GM13976 (cell line): Measurements from ENCODE around the gene CSMD2.

Experiments used
- DNase-seq: peaks from one replicate; pipeline ENCODE4 v3.0.0; 2012; ENCODE audit warnings: low spot score
- CTCF ChIP-seq: IDR thresholded peaks from 2 replicates; pipeline ENCODE4 v1.5.1; 2012; ENCODE audit warnings: borderline replicate concordance, mild to moderate bottlenecking; ENCODE audit not compliant: insufficient read depth; ENCODE audit errors: extremely low read depth, missing control alignments, control extremely low read depth
- in situ Hi-C: fragments of 300-500 bp; cut with MboI; formaldehyde crosslinking; loops from one replicate; pipeline ENCODE4 v1.12.0; 2022; ENCODE audit warnings: low sequenced_read_pairs, mixed read lengths, inconsistent platforms; ENCODE audit not compliant: unreplicated experiment

The CSMD2 gene

GRCh38 chr1:33634806-33635205, 530.2 kb downstream of the CSMD2 start:
- peak; percentile 69 for DNase-seq
- peak; percentile 66 for TF ChIP-seq CTCF
- in situ Hi-C loops: no loop called here

- DNase-seq: no peak
- in situ Hi-C loops: no loop called here
- no peak for TF ChIP-seq CTCF
Measured at GRCh38 chr1:33634143-33634542, 530.9 kb downstream of the CSMD2 start.

GRCh38 chr1:33633019-33633801, 531.8 kb downstream of the CSMD2 start:
- DNase-seq: peak; percentile 88
- in situ Hi-C loops: no loop called here
- peak; percentile 96 for TF ChIP-seq CTCF

- in situ Hi-C loops: no loop called here
- TF ChIP-seq CTCF: no peak
Measured at GRCh38 chr1:33630686-33631085, 534.3 kb downstream of the CSMD2 start.

GRCh38 chr1:33626801-33627200, 538.2 kb downstream of the CSMD2 start:
- in situ Hi-C loops: no loop called here
- no peak for DNase-seq
- TF ChIP-seq CTCF: no peak

More at GRCh38 chr1:33630686-33631085, 534.3 kb downstream of the CSMD2 start:
- no peak for DNase-seq

GRCh38 chr1:33624991-33625870, 539.8 kb downstream of the CSMD2 start:
- DNase-seq: peak; percentile 52

More at GRCh38 chr1:33624991-33625870, 539.8 kb downstream of the CSMD2 start:
- peak; percentile 39 for TF ChIP-seq CTCF
- in situ Hi-C loops: no loop called here
